ENCODE data around the gene TLR8.

Gene TLR8

GRCh38 chrX:12891915-12892506, 14.4 kb upstream of the TLR8 start:
- Histone ChIP-seq H3K27me3 (replicated peaks; ENCODE audit: control insufficient read depth, insufficient read depth, low read length) (no peaks in the 10 kb centered on the region; the same call in 1 of the 2 replicates), H3K4me3 (replicated peaks; ENCODE audit: low read depth, low read length) (no peak overlapping the region), H3K36me3 (ENCODE audit: control insufficient read depth, insufficient read depth, low read length) (no peaks in the 10 kb centered on the region)
- peak; percentile 52 for DNase-seq (ENCODE audit: extremely low read depth, insufficient read length)
- TF ChIP-seq, protein P1, sequence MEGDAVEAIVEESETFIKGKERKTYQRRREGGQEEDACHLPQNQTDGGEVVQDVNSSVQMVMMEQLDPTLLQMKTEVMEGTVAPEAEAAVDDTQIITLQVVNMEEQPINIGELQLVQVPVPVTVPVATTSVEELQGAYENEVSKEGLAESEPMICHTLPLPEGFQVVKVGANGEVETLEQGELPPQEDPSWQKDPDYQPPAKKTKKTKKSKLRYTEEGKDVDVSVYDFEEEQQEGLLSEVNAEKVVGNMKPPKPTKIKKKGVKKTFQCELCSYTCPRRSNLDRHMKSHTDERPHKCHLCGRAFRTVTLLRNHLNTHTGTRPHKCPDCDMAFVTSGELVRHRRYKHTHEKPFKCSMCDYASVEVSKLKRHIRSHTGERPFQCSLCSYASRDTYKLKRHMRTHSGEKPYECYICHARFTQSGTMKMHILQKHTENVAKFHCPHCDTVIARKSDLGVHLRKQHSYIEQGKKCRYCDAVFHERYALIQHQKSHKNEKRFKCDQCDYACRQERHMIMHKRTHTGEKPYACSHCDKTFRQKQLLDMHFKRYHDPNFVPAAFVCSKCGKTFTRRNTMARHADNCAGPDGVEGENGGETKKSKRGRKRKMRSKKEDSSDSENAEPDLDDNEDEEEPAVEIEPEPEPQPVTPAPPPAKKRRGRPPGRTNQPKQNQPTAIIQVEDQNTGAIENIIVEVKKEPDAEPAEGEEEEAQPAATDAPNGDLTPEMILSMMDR (IDR thresholded peaks at IDR 0.05; ENCODE audit: insufficient read depth, low read length, poor library complexity, severe bottlenecking) = no peak

- no peak for DNase-seq (ENCODE audit: extremely low read depth, insufficient read length)
- Histone ChIP-seq H3K4me3 (replicated peaks; ENCODE audit: low read depth, low read length) (no peak overlapping the region), H3K36me3 (ENCODE audit: control insufficient read depth, insufficient read depth, low read length) (no peaks in the 10 kb centered on the region), H3K27me3 (replicated peaks; ENCODE audit: control insufficient read depth, insufficient read depth, low read length) (no peaks in the 10 kb centered on the region; the same call in 1 of the 2 replicates)
- TF ChIP-seq, protein P1 (IDR thresholded peaks at IDR 0.05; ENCODE audit: insufficient read depth, low read length, poor library complexity, severe bottlenecking) = no peak
These were observed 13.7 kb upstream of the TLR8 start for GRCh38 chrX:12892716-12893115.

GRCh38 chrX:12894074-12895030, 12.1 kb upstream of the TLR8 start:
- H3K4me3 ChIP-seq (replicated peaks; ENCODE audit: low read depth, low read length) = no peak overlapping the region
- no peaks in the 10 kb centered on the region for H3K36me3 ChIP-seq (ENCODE audit: control insufficient read depth, insufficient read depth, low read length)
- DNase-seq (ENCODE audit: extremely low read depth, insufficient read length) = no peak
- TF ChIP-seq, protein P1 (IDR thresholded peaks at IDR 0.05; ENCODE audit: insufficient read depth, low read length, poor library complexity, severe bottlenecking) = peak; percentile 89
- no peaks in the 10 kb centered on the region; the same call in 1 of the 2 replicates for H3K27me3 ChIP-seq (replicated peaks; ENCODE audit: control insufficient read depth, insufficient read depth, low read length)

GRCh38 chrX:12895866-12896265, 10.6 kb upstream of the TLR8 start:
- TF ChIP-seq, protein P1 (IDR thresholded peaks at IDR 0.05; ENCODE audit: insufficient read depth, low read length, poor library complexity, severe bottlenecking) = no peak
- Histone ChIP-seq H3K36me3 (ENCODE audit: control insufficient read depth, insufficient read depth, low read length) (no peaks in the 10 kb centered on the region), H3K4me3 (replicated peaks; ENCODE audit: low read depth, low read length) (no peak overlapping the region), H3K27me3 (replicated peaks; ENCODE audit: control insufficient read depth, insufficient read depth, low read length) (no peaks in the 10 kb centered on the region; the same call in 1 of the 2 replicates)
- no peak for DNase-seq (ENCODE audit: extremely low read depth, insufficient read length)

DNA sequence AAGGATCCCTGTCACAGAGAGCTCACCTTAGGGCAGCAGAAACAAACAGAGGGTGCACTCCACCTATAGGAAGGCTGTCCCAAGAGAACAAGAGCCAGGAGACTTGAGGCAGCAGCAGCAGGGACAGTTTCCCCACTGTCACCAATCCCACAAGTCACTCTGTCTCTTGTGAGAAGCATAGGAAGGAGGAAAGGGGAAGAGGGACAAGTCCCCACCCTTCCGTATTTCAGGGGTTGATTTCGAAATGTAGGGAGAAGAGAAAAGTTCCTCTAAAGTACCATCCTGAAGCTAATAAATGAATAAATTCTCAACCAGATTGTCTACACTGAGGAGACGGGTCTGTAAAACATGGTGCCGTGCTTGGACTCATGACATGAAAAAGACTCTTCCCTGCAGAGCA, 9.5 kb upstream of the TLR8 start:
- no peak for DNase-seq (ENCODE audit: extremely low read depth, insufficient read length)
- Histone ChIP-seq H3K27me3 (replicated peaks; ENCODE audit: control insufficient read depth, insufficient read depth, low read length) (no peaks in the 10 kb centered on the region; the same call in 1 of the 2 replicates), H3K4me3 (replicated peaks; ENCODE audit: low read depth, low read length) (no peak overlapping the region), H3K36me3 (ENCODE audit: control insufficient read depth, insufficient read depth, low read length) (no peaks in the 10 kb centered on the region)
- TF ChIP-seq, protein P1 (IDR thresholded peaks at IDR 0.05; ENCODE audit: insufficient read depth, low read length, poor library complexity, severe bottlenecking) = no peak
